GM19025 (cell line): Measurements from ENCODE around the gene EIF3A.
"Not testable (repeated sequence)": the region's sequence is repeated elsewhere in the genome, so short reads cannot be mapped to it uniquely, and the experiment has no call there.

ENCODE experiments used
- ATAC-seq: cut with Tn5 transposase; IDR thresholded peaks from one replicate; pipeline ENCODE4 v1.9.1; 2021; ENCODE audit warnings: mild to moderate bottlenecking, low read depth, moderate library complexity; ENCODE audit not compliant: unreplicated experiment

EIF3A gene

DNA sequence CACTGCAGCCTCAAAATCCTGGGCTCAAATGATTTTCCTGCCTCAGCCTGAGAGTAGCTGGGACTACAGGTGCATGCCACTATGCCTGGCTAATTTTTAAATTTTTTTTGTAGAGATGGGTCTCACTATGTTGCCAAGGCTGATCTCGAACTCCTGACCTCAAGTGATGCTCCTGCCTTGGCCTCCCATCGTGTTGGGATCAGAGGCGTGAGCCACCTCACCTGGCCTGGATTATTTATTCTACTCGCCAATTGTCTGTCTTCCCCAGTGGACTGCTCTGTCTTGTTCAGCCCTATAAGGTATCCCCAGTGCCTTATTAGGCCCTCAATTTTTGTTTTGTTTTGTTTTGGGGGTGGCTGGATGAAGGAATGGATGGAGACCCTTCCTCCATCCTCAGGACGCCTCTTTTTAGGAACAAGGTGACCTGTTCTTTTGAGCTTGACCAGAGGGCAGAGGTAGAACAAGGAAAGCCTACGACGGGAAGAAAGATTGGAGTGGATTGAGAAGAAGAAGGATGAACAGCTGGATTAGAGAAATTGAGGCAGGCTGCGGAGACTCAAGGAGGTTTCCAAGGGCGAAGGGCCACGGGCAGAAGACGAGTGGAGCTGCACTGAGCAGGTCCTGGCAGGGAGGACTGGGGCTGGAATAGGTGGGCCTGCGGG, 22.8 kb upstream of the EIF3A start:
- ATAC-seq: no peak

GRCh38 chr10:119101366-119102098, 20.9 kb upstream of the EIF3A start:
- ATAC-seq: no peak

- no peak for ATAC-seq
Observed at GRCh38 chr10:119100434-119101238, 20.0 kb upstream of the EIF3A start.

- ATAC-seq: no peak
Observed at GRCh38 chr10:119098576-119098975, 18.0 kb upstream of the EIF3A start.

DNA sequence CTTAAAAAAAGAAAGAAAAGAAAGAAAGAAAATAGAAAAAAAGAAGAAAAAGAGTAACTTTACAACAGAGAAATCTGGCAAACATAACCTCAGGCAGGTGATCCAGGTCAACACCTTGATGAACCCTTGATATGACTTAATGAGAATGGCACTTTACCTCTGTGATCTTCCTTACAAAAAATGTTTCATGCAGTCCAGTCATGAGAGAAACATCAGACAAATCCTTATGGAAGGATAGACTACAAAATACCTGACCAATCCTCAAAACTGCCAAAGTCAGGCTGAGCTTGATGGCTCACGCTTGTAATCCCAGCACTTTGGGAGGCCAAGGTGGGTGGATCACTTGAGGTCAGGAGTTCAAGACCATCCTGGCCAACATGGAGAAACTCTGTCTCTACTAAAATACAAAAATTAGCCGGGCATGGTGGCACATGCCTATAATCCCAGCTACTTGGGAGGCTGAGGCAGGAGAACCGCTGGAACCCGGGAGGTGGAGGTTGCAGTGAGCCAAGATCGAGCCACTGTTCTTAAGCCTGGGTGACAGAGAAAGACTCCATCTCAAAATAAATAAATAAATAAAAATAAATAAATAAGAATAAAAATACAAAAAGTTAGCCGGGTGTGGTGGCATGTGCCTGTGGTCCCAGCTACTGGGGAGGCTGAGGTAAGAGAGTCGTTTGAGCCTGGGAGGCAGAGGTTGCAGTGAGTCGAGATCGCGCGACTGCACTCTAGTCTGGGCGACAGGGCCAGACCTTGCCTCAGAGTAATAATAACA, 16.2 kb upstream of the EIF3A start:
- not testable (repeated sequence) for ATAC-seq

GRCh38 chr10:119095640-119096039, 15.0 kb upstream of the EIF3A start:
- ATAC-seq: no peak

- ATAC-seq: no peak
Observed at GRCh38 chr10:119090968-119091367, 10.4 kb upstream of the EIF3A start.

DNA sequence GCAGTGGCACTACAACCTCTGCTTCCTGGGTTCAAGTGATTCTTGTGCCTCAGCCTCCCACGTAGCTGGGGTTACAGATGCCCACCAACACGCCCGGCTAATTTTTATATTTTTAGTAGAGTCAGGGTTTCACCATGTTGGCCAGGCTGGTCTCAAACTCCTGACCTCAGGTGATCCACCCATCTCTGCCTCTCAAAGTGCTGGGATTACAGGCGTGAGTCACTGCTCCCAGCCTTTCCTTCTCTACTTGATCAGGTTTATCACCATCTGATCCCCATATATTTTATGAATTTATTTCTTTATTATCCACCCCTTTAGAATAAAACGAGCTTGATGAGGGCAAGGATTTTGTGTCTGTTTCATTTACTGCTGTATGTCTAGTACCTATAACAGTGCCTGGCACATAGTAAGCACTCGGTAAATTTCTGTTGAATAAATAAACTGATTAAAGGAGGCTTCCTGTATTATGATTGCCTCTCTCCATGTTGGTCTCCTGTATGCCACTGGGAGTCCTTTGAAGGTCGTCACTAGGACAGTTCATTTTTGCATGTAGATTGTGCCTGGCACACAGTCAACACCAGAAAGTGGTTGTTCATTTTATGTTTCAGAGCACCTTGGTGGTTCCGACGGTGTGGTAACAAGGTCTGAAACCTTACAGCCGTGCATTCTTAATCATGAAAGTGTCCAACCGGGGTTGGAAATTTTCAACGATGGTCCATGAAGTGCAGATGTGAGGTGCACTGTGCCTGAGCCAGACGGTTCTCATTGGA, 9.6 kb upstream of the EIF3A start:
- no peak for ATAC-seq

GRCh38 chr10:119087271-119087882, 6.8 kb upstream of the EIF3A start:
- no peak for ATAC-seq

- ATAC-seq: no peak
Observed at GRCh38 chr10:119084896-119085295, 4.3 kb upstream of the EIF3A start.

GRCh38 chr10:119079599-119080520, 757 bp downstream of the EIF3A start:
- ATAC-seq: peak; percentile 52

DNA sequence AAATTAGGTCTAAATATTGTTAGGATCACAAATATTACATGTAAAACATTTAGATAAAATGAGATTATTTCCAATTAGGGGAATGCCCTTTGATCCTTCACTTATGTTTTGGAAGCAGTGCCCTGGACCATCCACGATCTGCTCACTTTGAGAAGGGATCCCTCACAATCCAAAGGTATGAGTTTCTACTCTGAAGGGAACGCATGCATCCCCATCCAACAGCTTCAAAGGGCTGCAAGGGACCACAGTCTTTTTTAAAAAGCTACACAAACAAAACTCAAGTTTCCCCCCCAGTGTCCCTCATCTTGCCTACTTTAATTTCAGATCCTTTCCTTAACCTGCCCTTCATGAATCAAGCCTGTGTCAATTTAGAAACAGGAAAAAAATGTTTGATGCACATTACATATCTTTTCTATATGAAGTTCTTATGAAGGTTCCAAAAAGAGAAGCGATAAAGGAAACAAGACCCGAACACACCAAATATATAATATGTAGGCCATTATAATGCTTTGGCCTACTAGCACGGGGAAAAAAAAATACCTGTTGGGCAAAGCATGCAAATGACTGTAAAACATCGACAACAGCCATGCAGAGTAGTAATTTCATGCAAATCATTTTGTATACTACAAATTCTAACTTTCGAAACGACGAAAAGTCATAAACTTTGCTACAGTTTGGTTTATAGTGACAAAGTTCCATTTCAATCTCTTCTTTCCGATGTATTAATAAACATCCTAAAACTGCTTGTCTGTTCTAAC, 2.0 kb downstream of the EIF3A start:
- no peak for ATAC-seq

- ATAC-seq: no peak
Observed at GRCh38 chr10:119073584-119073983, 7.0 kb downstream of the EIF3A start.

- no peak for ATAC-seq
Observed at GRCh38 chr10:119070395-119071165, 10.0 kb downstream of the EIF3A start.

- ATAC-seq: no peak
Observed at GRCh38 chr10:119061926-119062325, 18.7 kb downstream of the EIF3A start.

GRCh38 chr10:119061352-119061751, 19.3 kb downstream of the EIF3A start:
- ATAC-seq: no peak

- ATAC-seq: no peak
Observed at GRCh38 chr10:119060107-119060506, 20.5 kb downstream of the EIF3A start.
